ENCODE data around the gene RPL29.

The RPL29 gene

DNA sequence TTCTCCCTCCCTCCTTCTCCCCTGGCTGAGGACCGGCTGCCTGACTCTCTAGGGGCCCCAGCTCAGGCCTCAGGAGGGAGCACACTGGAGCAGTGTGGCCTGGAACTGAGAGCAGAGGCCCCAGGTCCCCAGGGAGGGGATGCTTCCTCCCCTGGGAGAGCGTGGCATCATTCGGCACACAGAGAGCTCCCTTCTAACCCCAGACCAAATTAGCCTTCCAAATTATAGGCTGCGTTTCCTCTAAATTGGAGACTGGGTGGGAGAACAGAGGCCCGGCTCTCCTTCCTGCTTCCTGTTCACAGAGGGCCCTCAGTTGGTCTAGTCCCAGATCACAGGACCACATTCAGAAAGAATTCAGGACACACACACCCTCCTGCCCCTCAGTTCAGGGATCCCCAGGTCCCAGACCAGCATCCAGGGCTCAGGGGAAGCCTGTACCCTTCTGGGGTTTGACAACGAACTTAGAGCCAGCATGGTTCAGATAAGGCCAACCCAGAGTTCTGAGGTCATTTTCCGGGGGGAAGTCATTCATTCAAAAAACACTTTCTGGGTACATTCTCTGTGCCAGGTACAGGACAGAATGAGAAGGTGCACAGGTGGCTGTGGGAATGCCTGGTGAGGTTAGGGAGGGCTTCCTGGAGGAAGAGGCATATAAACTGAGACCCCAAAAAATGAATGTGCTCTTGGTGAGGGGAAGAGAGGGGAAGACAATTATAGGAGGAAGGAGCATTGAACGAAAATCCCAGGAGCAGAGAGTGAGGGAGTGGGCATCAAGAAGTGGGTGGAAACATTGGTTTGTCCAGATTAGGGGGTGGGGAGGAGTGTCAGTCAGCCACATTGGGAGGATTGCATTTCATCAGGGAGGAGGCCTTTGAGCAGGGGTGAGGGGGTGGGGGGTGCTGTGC, 28.4 kb upstream of the RPL29 start:
- Histone ChIP-seq H3K4me3 (ENCODE audit: insufficient read depth in 1 of 2, low read depth in 1 of 2, low read length in 2 of 2) (no peak overlapping the region), H3K4me1 (ENCODE audit: control insufficient read depth, insufficient read depth, low read depth, low read length) (peaks cover 14% of the 10 kb centered on the region), H3K4me2 (ENCODE audit: low read length, poor library complexity, severe bottlenecking) (no peak overlapping the region), H3K9ac (ENCODE audit: low read length) (no peak overlapping the region), H3K27ac (ENCODE audit: low read length, poor library complexity, severe bottlenecking) (no peak overlapping the region), H3K9me3 (ENCODE audit: control insufficient read depth, low read length) (no peaks in the 10 kb centered on the region), H4K8ac (ENCODE audit: low read length) (peak overlapping the region; percentile 12), H3K14ac (ENCODE audit: low read length in 2 of 2) (no peak overlapping the region), H2BK5ac (ENCODE audit: low read depth, low read length, poor library complexity, severe bottlenecking) (no peak overlapping the region), H3K27me3 (ENCODE audit: control insufficient read depth in 1 of 2, insufficient read depth in 1 of 2, low read length in 2 of 2) (no peaks in the 10 kb centered on the region), H3K36me3 (ENCODE audit: control insufficient read depth in 1 of 2, insufficient read depth in 2 of 2, low read depth in 1 of 2, low read length in 2 of 2) (no peaks in the 10 kb centered on the region), H3K4ac (ENCODE audit: low read depth in 1 of 2, low read length in 2 of 2) (no peak overlapping the region), H3K79me1 (replicated peaks; ENCODE audit: low read length, poor library complexity, severe bottlenecking) (no peaks in the 10 kb centered on the region), H2BK12ac (ENCODE audit: low read length in 2 of 2) (no peak overlapping the region), H4K91ac (ENCODE audit: low read length) (no peak overlapping the region), H2BK15ac (ENCODE audit: low read depth, poor library complexity, severe bottlenecking) (no peak overlapping the region), H2AFZ (ENCODE audit: low read depth, low read length) (no peak overlapping the region), H2BK120ac (ENCODE audit: low read depth, low read length) (no peak overlapping the region), H3K23ac (ENCODE audit: low read length in 2 of 2) (no peak overlapping the region), H3K18ac (ENCODE audit: low read depth in 1 of 2, low read length in 2 of 2) (no peak overlapping the region), H2AK5ac (ENCODE audit: low read length, severe bottlenecking) (no peak overlapping the region)
- DNase-seq = no peak
- WGBS = 86% methylated on average over 8 of the region's 8 CpGs

- no peak overlapping the region for H2BK5ac ChIP-seq (ENCODE audit: low read depth, low read length, poor library complexity, severe bottlenecking)
- H3K4ac ChIP-seq (ENCODE audit: low read depth in 1 of 2, low read length in 2 of 2) = peak overlapping the region in 1 of 2 experiments; percentile 20
- H3K18ac ChIP-seq (ENCODE audit: low read depth in 1 of 2, low read length in 2 of 2) = peak overlapping the region in 1 of 2 experiments; percentile 11
- no peaks in the 10 kb centered on the region for H3K9me3 ChIP-seq (ENCODE audit: control insufficient read depth, low read length)
- peak overlapping the region; percentile 71 for H2BK15ac ChIP-seq (ENCODE audit: low read depth, poor library complexity, severe bottlenecking)
- 92% methylated on average over 3 of the region's 3 CpGs for WGBS
- no peak overlapping the region for H2BK120ac ChIP-seq (ENCODE audit: low read depth, low read length)
- H2AK5ac ChIP-seq (ENCODE audit: low read length, severe bottlenecking) = no peak overlapping the region
- H3K4me2 ChIP-seq (ENCODE audit: low read length, poor library complexity, severe bottlenecking) = no peak overlapping the region
- H4K91ac ChIP-seq (ENCODE audit: low read length) = peak overlapping the region; percentile 58
- DNase-seq = no peak
- peak overlapping the region; percentile 8 for H4K8ac ChIP-seq (ENCODE audit: low read length)
- no peak overlapping the region for H3K4me3 ChIP-seq (ENCODE audit: insufficient read depth in 1 of 2, low read depth in 1 of 2, low read length in 2 of 2)
- H3K27me3 ChIP-seq (ENCODE audit: control insufficient read depth in 1 of 2, insufficient read depth in 1 of 2, low read length in 2 of 2) = no peaks in the 10 kb centered on the region
- peak overlapping the region in 1 of 2 experiments; percentile 29 for H2BK12ac ChIP-seq (ENCODE audit: low read length in 2 of 2)
- peak overlapping the region in 1 of 2 experiments; percentile 5 for H3K14ac ChIP-seq (ENCODE audit: low read length in 2 of 2)
- no peak overlapping the region for H2AFZ ChIP-seq (ENCODE audit: low read depth, low read length)
- no peaks in the 10 kb centered on the region for H3K36me3 ChIP-seq (ENCODE audit: control insufficient read depth in 1 of 2, insufficient read depth in 2 of 2, low read depth in 1 of 2, low read length in 2 of 2)
- H3K4me1 ChIP-seq (ENCODE audit: control insufficient read depth, insufficient read depth, low read depth, low read length) = peaks cover 14% of the 10 kb centered on the region
- H3K79me1 ChIP-seq (replicated peaks; ENCODE audit: low read length, poor library complexity, severe bottlenecking) = no peaks in the 10 kb centered on the region
- H3K9ac ChIP-seq (ENCODE audit: low read length) = no peak overlapping the region
- no peak overlapping the region for H3K27ac ChIP-seq (ENCODE audit: low read length, poor library complexity, severe bottlenecking)
- H3K23ac ChIP-seq (ENCODE audit: low read length in 2 of 2) = no peak overlapping the region
Measured at GRCh38 chr3:52023101-52023770, 27.5 kb upstream of the RPL29 start.

GRCh38 chr3:52022323-52023100, 26.8 kb upstream of the RPL29 start:
- H2AFZ ChIP-seq (ENCODE audit: low read depth, low read length) = no peak overlapping the region
- WGBS = 78% methylated on average over 13 of the region's 20 CpGs

More at GRCh38 chr3:52022323-52023100, 26.8 kb upstream of the RPL29 start:
- peak; percentile 64 for DNase-seq
- Histone ChIP-seq H4K8ac (ENCODE audit: low read length) (peak overlapping the region; percentile 14), H3K9me3 (ENCODE audit: control insufficient read depth, low read length) (no peaks in the 10 kb centered on the region), H3K4me3 (ENCODE audit: insufficient read depth in 1 of 2, low read depth in 1 of 2, low read length in 2 of 2) (no peak overlapping the region), H3K18ac (ENCODE audit: low read depth in 1 of 2, low read length in 2 of 2) (no peak overlapping the region), H3K27me3 (ENCODE audit: control insufficient read depth in 1 of 2, insufficient read depth in 1 of 2, low read length in 2 of 2) (no peaks in the 10 kb centered on the region), H3K9ac (ENCODE audit: low read length) (no peak overlapping the region), H2BK120ac (ENCODE audit: low read depth, low read length) (no peak overlapping the region), H3K36me3 (ENCODE audit: control insufficient read depth in 1 of 2, insufficient read depth in 2 of 2, low read depth in 1 of 2, low read length in 2 of 2) (no peaks in the 10 kb centered on the region), H2BK5ac (ENCODE audit: low read depth, low read length, poor library complexity, severe bottlenecking) (no peak overlapping the region), H3K4me2 (ENCODE audit: low read length, poor library complexity, severe bottlenecking) (no peak overlapping the region), H3K79me1 (replicated peaks; ENCODE audit: low read length, poor library complexity, severe bottlenecking) (no peaks in the 10 kb centered on the region), H2AK5ac (ENCODE audit: low read length, severe bottlenecking) (no peak overlapping the region), H3K14ac (ENCODE audit: low read length in 2 of 2) (no peak overlapping the region), H2BK12ac (ENCODE audit: low read length in 2 of 2) (no peak overlapping the region), H4K91ac (ENCODE audit: low read length) (peak overlapping the region; percentile 58), H3K4ac (ENCODE audit: low read depth in 1 of 2, low read length in 2 of 2) (no peak overlapping the region), H3K23ac (ENCODE audit: low read length in 2 of 2) (no peak overlapping the region), H3K4me1 (ENCODE audit: control insufficient read depth, insufficient read depth, low read depth, low read length) (peaks cover 14% of the 10 kb centered on the region), H3K27ac (ENCODE audit: low read length, poor library complexity, severe bottlenecking) (no peak overlapping the region), H2BK15ac (ENCODE audit: low read depth, poor library complexity, severe bottlenecking) (no peak overlapping the region)
